Measurements from ENCODE around the gene CITED4. TPM values are rescaled to one million over a fixed set of nuclear protein-coding genes. Genes with fewer than 3 reads are reported as not detected.

The CITED4 gene
- total and polyA plus RNA-seq, 9 of the 15 experiments (the other 6 are each of a cell fraction or from before 2014, with no cell fraction given), result 0.11 to 1.2 (median 0.17) TPM; not detected in 2

DNA sequence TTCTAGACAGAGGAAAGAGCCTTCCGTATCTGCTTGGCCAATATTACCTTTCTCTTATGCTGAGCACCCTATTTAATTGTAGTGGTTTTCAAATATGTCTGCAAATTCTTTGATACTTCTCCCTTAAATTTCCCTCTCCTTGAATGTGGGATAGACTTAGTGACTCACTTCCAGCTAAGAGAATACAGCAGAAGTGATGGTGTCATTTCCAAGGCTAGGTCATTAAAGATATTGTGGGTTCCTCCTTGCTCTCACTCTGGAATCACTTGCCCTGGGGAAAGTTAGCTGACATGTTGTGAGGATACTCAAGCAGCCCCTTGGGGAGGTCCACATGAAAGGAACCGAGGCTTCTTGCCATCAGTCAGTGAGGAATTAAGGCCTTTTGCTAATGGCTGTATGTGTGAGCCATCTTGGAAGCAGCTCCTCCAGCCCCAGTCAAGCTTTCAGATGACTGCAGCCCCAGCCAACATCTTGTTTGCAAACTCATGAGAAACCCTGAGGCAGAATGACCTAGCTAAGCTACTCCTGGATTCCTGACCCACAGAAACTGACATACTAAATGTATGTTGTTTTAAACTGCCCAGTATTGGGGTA, 8.1 kb upstream of the CITED4 start:
- FAIRE-seq, result no peak
- Histone ChIP-seq H3K4me3 (no peak overlapping the region), H3K79me2 (ENCODE audit: control insufficient read depth, insufficient read depth, low read length) (no peaks in the 10 kb centered on the region), H3K9ac (ENCODE audit: insufficient read depth in 1 of 2, low read depth in 2 of 2, low read length in 2 of 2) (no peak overlapping the region), H3K27me3 (ENCODE audit: control insufficient read depth in 2 of 2, insufficient read depth in 2 of 2, low read length in 2 of 2) (no peaks in the 10 kb centered on the region; a peak in 1 of 5 replicates), H3K36me3 (ENCODE audit: control insufficient read depth, insufficient read depth, low read length) (no peaks in the 10 kb centered on the region), H3K4me2 (ENCODE audit: insufficient read depth, low read length) (no peak overlapping the region), H3K27ac (ENCODE audit: extremely low read depth, low read depth, low read length) (no peak overlapping the region), H2AFZ (ENCODE audit: low read depth, low read length) (no peak overlapping the region), H3K9me3 (replicated peaks; ENCODE audit: control insufficient read depth, insufficient read depth, low read depth, low read length) (peaks cover 4% of the 10 kb centered on the region; the same call in 1 of the 2 replicates), H3K4me1 (replicated peaks in 1 of 2; ENCODE audit: control insufficient read depth in 2 of 2, insufficient read depth in 2 of 2, low read length in 2 of 2) (peaks cover 31 to 44% of the 10 kb centered on the region in 2 experiments), H4K20me1 (replicated peaks; ENCODE audit: control insufficient read depth, insufficient read depth, low read length) (no peaks in the 10 kb centered on the region), H3K9me1 (ENCODE audit: control insufficient read depth, insufficient read depth, low read length) (no peaks in the 10 kb centered on the region)
- POLR2A ChIA-PET, result interaction anchor here (0.7 kb wide), 2 partner anchors 12 to 471 kb away, joined by 3 read pairs; no protein-coding TSS in a partner anchor
- in situ Hi-C loops (cut with MboI) (no loop called here), intact Hi-C loops (cut with micrococcal nuclease) (no loop called here)
- TF ChIP-seq CBX3 (IDR thresholded peaks at IDR 0.05; ENCODE audit: borderline replicate concordance in 1 of 2, low read length in 2 of 2) (peak in 1 of 2 experiments; percentile 73; a peak in 1 of 3 replicates), CHD1 (IDR thresholded peaks at IDR 0.05; ENCODE audit: low read length) (no peak), ZFPM2 (CRISPR knock-in tag; IDR thresholded peaks at IDR 0.05) (no peak), ETV6 (IDR thresholded peaks at IDR 0.05; ENCODE audit: borderline replicate concordance in 1 of 2, low read depth in 2 of 2, low read length in 1 of 2) (no peak), ETV6 (CRISPR knock-in tag; IDR thresholded peaks at IDR 0.05; ENCODE audit: borderline replicate concordance) (no peak), YY1 (IDR thresholded peaks at IDR 0.05; ENCODE audit: borderline replicate concordance in 1 of 3, control insufficient read depth in 1 of 3, extremely low read depth in 1 of 3, insufficient read depth in 3 of 3, insufficient read length in 1 of 3, insufficient replicate concordance in 2 of 3, low read depth in 1 of 3, low read length in 2 of 3) (peak in 1 of 3 experiments; percentile 68), PHF8 (IDR thresholded peaks at IDR 0.05; ENCODE audit: borderline replicate concordance, low read length) (no peak), ETV1 (tag; conservative IDR thresholded peaks at IDR 0.05; ENCODE audit: low read depth) (no peak), BDP1 (IDR thresholded peaks at IDR 0.05; ENCODE audit: insufficient read depth, insufficient read length) (no peak), TRIM24 (IDR thresholded peaks at IDR 0.05) (0 out of 4 replicates have a peak, but pooled peaks have one; percentile 7 to 39), RBFOX2 (IDR thresholded peaks at IDR 0.05; ENCODE audit: low read depth, low read length) (no peak), ZNF785 (CRISPR knock-in tag; IDR thresholded peaks at IDR 0.05) (no peak), RBM25 (IDR thresholded peaks at IDR 0.05; ENCODE audit: low read depth, low read length, severe bottlenecking) (peak; percentile 44), FOSL1 (tag; conservative IDR thresholded peaks at IDR 0.05) (0 out of 2 replicates have a peak, but pooled peaks have one; percentile 25), ZFP36 (IDR thresholded peaks at IDR 0.05; ENCODE audit: low read depth, low read length, partially characterized antibody) (peak; percentile 20), POLR2G (IDR thresholded peaks at IDR 0.05; ENCODE audit: low read depth, low read length) (no peak), TAF7 (tag; IDR thresholded peaks at IDR 0.05) (no peak)
- TF ChIP-seq, protein P1, sequence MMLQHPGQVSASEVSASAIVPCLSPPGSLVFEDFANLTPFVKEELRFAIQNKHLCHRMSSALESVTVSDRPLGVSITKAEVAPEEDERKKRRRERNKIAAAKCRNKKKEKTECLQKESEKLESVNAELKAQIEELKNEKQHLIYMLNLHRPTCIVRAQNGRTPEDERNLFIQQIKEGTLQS (IDR thresholded peaks at IDR 0.05), result 0 out of 2 replicates have a peak, but pooled peaks have one; percentile 11
- TF ChIP-seq, protein P1 (CRISPR knock-in tag; conservative IDR thresholded peaks at IDR 0.05), result no peak
- TF ChIP-seq, protein P2, sequence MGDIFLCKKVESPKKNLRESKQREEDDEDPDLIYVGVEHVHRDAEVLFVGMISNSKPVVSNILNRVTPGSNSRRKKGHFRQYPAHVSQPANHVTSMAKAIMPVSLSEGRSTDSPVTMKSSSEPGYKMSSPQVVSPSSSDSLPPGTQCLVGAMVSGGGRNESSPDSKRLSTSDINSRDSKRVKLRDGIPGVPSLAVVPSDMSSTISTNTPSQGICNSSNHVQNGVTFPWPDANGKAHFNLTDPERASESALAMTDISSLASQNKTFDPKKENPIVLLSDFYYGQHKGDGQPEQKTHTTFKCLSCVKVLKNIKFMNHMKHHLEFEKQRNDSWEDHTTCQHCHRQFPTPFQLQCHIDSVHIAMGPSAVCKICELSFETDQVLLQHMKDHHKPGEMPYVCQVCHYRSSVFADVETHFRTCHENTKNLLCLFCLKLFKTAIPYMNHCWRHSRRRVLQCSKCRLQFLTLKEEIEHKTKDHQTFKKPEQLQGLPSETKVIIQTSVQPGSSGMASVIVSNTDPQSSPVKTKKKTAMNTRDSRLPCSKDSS (IDR thresholded peaks at IDR 0.05; ENCODE audit: low read depth, partially characterized antibody), result peak; percentile 27
- no peak for DNase-seq (ENCODE audit: extremely low read depth in 1 of 4, low spot score in 3 of 4)
- ATAC-seq, result no peak
- BruUV-seq (replicated peaks), result no TSS peak
- WGBS (ENCODE audit: insufficient coverage, low coverage, missing lambda C conversion rate), result 61% methylated on average over 2 of the region's 2 CpGs
- CTCF ChIA-PET (ENCODE audit: low intra/inter-chr PET ratio), result no interaction called here

All from K562 (cell line).